ENCODE data around the gene RNF112. TPM values are rescaled to one million over a fixed set of nuclear protein-coding genes. Genes with fewer than 3 reads are reported as not detected.

RNF112 gene
- total and polyA plus RNA-seq, 2 of the 8 experiments (the other 6 are each of a cell fraction or from before 2014, with no cell fraction given) = 1.1 to 2.2 TPM

- Histone ChIP-seq H3K14ac (ENCODE audit: insufficient read length) (no peak overlapping the region), H3K79me2 (ENCODE audit: control insufficient read depth in 1 of 2, insufficient read depth in 2 of 2, low read length in 2 of 2) (peaks cover 0 to 4% of the 10 kb centered on the region in 2 experiments; a peak in 1 of 4 replicates), H3K9me3 (ENCODE audit: insufficient read depth in 2 of 2, low read depth in 1 of 2, low read length in 1 of 2) (no peaks in the 10 kb centered on the region), H3K4me3 (ENCODE audit: extremely low read depth in 1 of 4, insufficient read depth in 2 of 4, low read depth in 3 of 4, low read length in 4 of 4) (no peak overlapping the region), H2BK12ac (ENCODE audit: low read depth, low read length) (no peak overlapping the region), H4K5ac (ENCODE audit: insufficient read length, low read depth, low read length) (no peak overlapping the region), H3K23ac (ENCODE audit: insufficient read length) (no peak overlapping the region), H3K56ac (replicated peaks; ENCODE audit: insufficient read length, low read depth, low read length) (no peak overlapping the region), H3K9ac (replicated peaks in 1 of 4; ENCODE audit: extremely low read depth in 1 of 4, low read depth in 3 of 4, low read length in 3 of 4) (no peak overlapping the region), H3K4me2 (ENCODE audit: insufficient read depth in 1 of 2, low read depth in 2 of 2, low read length in 2 of 2) (no peak overlapping the region), H4K91ac (replicated peaks; ENCODE audit: insufficient read length, low read length) (no peak overlapping the region), H2AFZ (ENCODE audit: low read length) (no peak overlapping the region), H2AK5ac (ENCODE audit: low read depth, low read length) (no peak overlapping the region), H4K20me1 (replicated peaks in 1 of 2; ENCODE audit: control insufficient read depth in 1 of 2, insufficient read depth in 2 of 2, low read length in 2 of 2) (no peaks in the 10 kb centered on the region), H4K8ac (ENCODE audit: extremely low read depth, insufficient read depth, low read length) (no peak overlapping the region), H3K4me1 (replicated peaks in 1 of 4; ENCODE audit: control insufficient read depth in 3 of 4, insufficient read depth in 4 of 4, low read length in 3 of 4) (peaks cover 0 to 3% (median 2%) of the 10 kb centered on the region in 4 experiments; a peak in 5 of 7 replicates), H2BK5ac (ENCODE audit: low read depth, low read length) (no peak overlapping the region), H3K18ac (ENCODE audit: extremely low read depth, low read length) (no peak overlapping the region), H3K4ac (replicated peaks; ENCODE audit: insufficient read length, low read depth, low read length) (no peak overlapping the region), H3K36me3 (ENCODE audit: control insufficient read depth in 2 of 4, insufficient read depth in 4 of 4, low read length in 3 of 4) (no peaks in the 10 kb centered on the region), H2BK120ac (replicated peaks; ENCODE audit: low read depth, low read length) (no peak overlapping the region), H3K23me2 (ENCODE audit: low read depth, low read length) (no peaks in the 10 kb centered on the region), H3K27me3 (replicated peaks in 1 of 4; ENCODE audit: control insufficient read depth in 3 of 4, extremely low read depth in 1 of 4, insufficient read depth in 3 of 4, low read length in 3 of 4) (no peaks in the 10 kb centered on the region), H2BK15ac (ENCODE audit: low read length) (0 out of 2 replicates have a peak overlapping the region, but pooled peaks have one; percentile 49), H3K79me1 (ENCODE audit: low read depth, low read length) (no peaks in the 10 kb centered on the region; the same call in 1 of the 2 replicates), H3K27ac (ENCODE audit: low read depth, low read length) (no peak overlapping the region), H2BK20ac (ENCODE audit: low read length) (no peak overlapping the region)
- FAIRE-seq (no peak), DNase-seq (ENCODE audit: low read depth in 1 of 2, low spot score in 2 of 2) (no peak)
- ChIA-PET CTCF (ENCODE audit: partially characterized antibody) (interaction anchor here (0.7 to 2.0 kb wide), 3 partner anchors 9 to 84 kb away, joined by 3 to 5 read pairs (median 5); no protein-coding TSS in a partner anchor), POLR2A (ENCODE audit: partially characterized antibody) (interaction anchor here (1.4 kb wide), 1 partner anchor 9 kb away, joined by 3 read pairs; the partner anchor contains the start of gene B9D1)
- WGBS, 2 experiments (ENCODE audit: extremely low coverage in 1 of 2, insufficient coverage in 1 of 2, insufficient read length in 1 of 2, insufficient replicate concordance in 2 of 2, low coverage in 1 of 2, low lambda C conversion rate in 2 of 2, missing lambda C conversion rate in 1 of 2) = 91% methylated on average over 9 of the region's 9 CpGs; no CpG with 5 or more reads in 1 of the 2 experiments
- no peak for TF ChIP-seq JUND (IDR thresholded peaks at IDR 0.05; ENCODE audit: low read length)
These were observed 39.0 kb upstream of the RNF112 start for GRCh38 chr17:19372011-19372370.

Measured in H1 (cell line).